GM11168 (cell line): ENCODE data around the gene HEPN1.
"Not testable (repeated sequence)": the region's sequence is repeated elsewhere in the genome, so short reads cannot be mapped to it uniquely, and the experiment has no call there.

ENCODE experiments used
- in situ Hi-C: fragments of 300-500 bp; cut with MboI; formaldehyde crosslinking; loops from one replicate; pipeline ENCODE4 v1.12.0; 2022; ENCODE audit warnings: low sequenced_read_pairs; ENCODE audit not compliant: unreplicated experiment

Gene HEPN1

GRCh38 chr11:124938206-124938765, 19.2 kb downstream of the HEPN1 start:
- in situ Hi-C loops: no loop called here

- in situ Hi-C loops: no loop called here
Observed at GRCh38 chr11:124938970-124939369, 19.9 kb downstream of the HEPN1 start.

- in situ Hi-C loops: no loop called here
Observed at GRCh38 chr11:124941703-124942102, 22.7 kb downstream of the HEPN1 start.

- in situ Hi-C loops: no loop called here
Observed at GRCh38 chr11:124942466-124943253, 23.6 kb downstream of the HEPN1 start.

- in situ Hi-C loops: no loop called here
Observed at GRCh38 chr11:124943254-124943616, 24.2 kb downstream of the HEPN1 start.

GRCh38 chr11:124943741-124944140, 24.7 kb downstream of the HEPN1 start:
- in situ Hi-C loops: no loop called here

GRCh38 chr11:124944565-124944964, 25.5 kb downstream of the HEPN1 start:
- in situ Hi-C loops: no loop called here

GRCh38 chr11:124945826-124946225, 26.8 kb downstream of the HEPN1 start:
- in situ Hi-C loops: no loop called here

- in situ Hi-C loops: no loop called here
Observed at GRCh38 chr11:124946735-124947141, 27.7 kb downstream of the HEPN1 start.

- in situ Hi-C loops: loop anchor here (10.0 kb wide), 1 partner anchor 194 kb away; no protein-coding TSS in a partner anchor
Observed at GRCh38 chr11:124950601-124951330, 31.7 kb downstream of the HEPN1 start.

GRCh38 chr11:124951341-124951740, 32.3 kb downstream of the HEPN1 start:
- in situ Hi-C loops: loop anchor here (10.0 kb wide), 1 partner anchor 193 kb away; no protein-coding TSS in a partner anchor

- in situ Hi-C loops: loop anchor here (10.0 kb wide), 1 partner anchor 191 kb away; no protein-coding TSS in a partner anchor
Observed at GRCh38 chr11:124953753-124954589, 34.9 kb downstream of the HEPN1 start, which contains the start of gene CCDC15. Gene CCDC15 (plus strand): TSS chr11:124954202. CDS start chr11:124954733, 531 bp downstream.

GRCh38 chr11:124954590-124954955, 35.5 kb downstream of the HEPN1 start:
- in situ Hi-C loops: loop anchor here (10.0 kb wide), 1 partner anchor 190 kb away; no protein-coding TSS in a partner anchor

- in situ Hi-C loops: loop anchor here (10.0 kb wide), 1 partner anchor 190 kb away; no protein-coding TSS in a partner anchor
Observed at GRCh38 chr11:124955035-124955434, 36.0 kb downstream of the HEPN1 start.

GRCh38 chr11:124961972-124962609, 43.0 kb downstream of the HEPN1 start:
- in situ Hi-C loops: no loop called here

- in situ Hi-C loops: not testable (repeated sequence)
Observed at GRCh38 chr11:124968197-124968596, 49.1 kb downstream of the HEPN1 start.
